IMR-90 (cell line): ENCODE results near the gene OR2A12. TPM values are rescaled to one million over a fixed set of nuclear protein-coding genes. Genes with fewer than 3 reads are reported as not detected.
A peak's percentile ranks its signal among the peaks of the same experiment; 100 is the strongest.

Experiments
- ATAC-seq: fragments of 200-7000 bp; cut with Tn5 transposase; 2 replicates; pipeline ENCODE4 v1.9.1; 2020; ENCODE audit warnings: low read depth, mild to moderate bottlenecking, moderate library complexity
- BruUV-seq: library from RNA; stranded (reverse); fragments of 400-500 nt; replicated peaks from 2 replicates; lab custom pipeline; 2021; lab: Mats Ljungman, UMichigan
- CTCF ChIA-PET: fragments of 300-600 bp; formaldehyde crosslinking; extraction: SDS; loops from one replicate; lab custom pipeline; 2021; ENCODE audit warnings: antibody characterized with exemption; lab: Yijun Ruan, JAX
- POLR2A ChIA-PET: fragments of 300-600 bp; sonication (Branson Sonifier 250); formaldehyde crosslinking; loops from one replicate; lab custom pipeline; 2022; ENCODE audit warnings: antibody characterized with exemption; ENCODE audit not compliant: unreplicated experiment; lab: Charles Lee
- DNase-seq: peaks from one replicate; pipeline ENCODE4 v3.0.0; 2013
- H2AFZ ChIP-seq: replicated peaks from 2 replicates; pipeline ENCODE3; 2013; ENCODE audit warnings: low read length, mild to moderate bottlenecking; ENCODE audit not compliant: poor library complexity
- H2AK5ac ChIP-seq: 2 replicates; pipeline ENCODE4 v1.6.1; 2013; ENCODE audit warnings: low read depth, low read length, inconsistent platforms
- H2AK9ac ChIP-seq: replicated peaks from 2 replicates; pipeline ENCODE3; 2013; ENCODE audit warnings: mild to moderate bottlenecking, low read depth, low read length, moderate library complexity; ENCODE audit not compliant: poor library complexity
- H2BK120ac ChIP-seq: 2 replicates; pipeline ENCODE4 v1.6.1; 2013; ENCODE audit warnings: low read depth, low read length, inconsistent platforms
- H2BK15ac ChIP-seq: 3 replicates; pipeline ENCODE4 v1.6.1; 2013; ENCODE audit warnings: low read depth, low read length, inconsistent platforms
- H2BK20ac ChIP-seq: 2 replicates; pipeline ENCODE4 v1.6.1; 2013; ENCODE audit warnings: low read depth, mild to moderate bottlenecking, inconsistent platforms, low read length, moderate library complexity
- H2BK5ac ChIP-seq: 2 replicates; pipeline ENCODE4 v1.6.1; 2013; ENCODE audit warnings: mild to moderate bottlenecking, low read depth, low read length, inconsistent platforms; ENCODE audit not compliant: poor library complexity, severe bottlenecking
- H3K14ac ChIP-seq: replicated peaks from 2 replicates; pipeline ENCODE4 v1.6.1; 2013; ENCODE audit warnings: low read depth, low read length, inconsistent platforms
- H3K18ac ChIP-seq: 2 replicates; pipeline ENCODE4 v1.6.1; 2013; ENCODE audit warnings: low read depth, low read length, control low read depth
- H3K23ac ChIP-seq: 2 replicates; pipeline ENCODE4 v1.6.1; 2013; ENCODE audit warnings: low read depth, low read length, inconsistent platforms
- H3K27ac ChIP-seq: 2 replicates; pipeline ENCODE4 v1.5.1; 2013; ENCODE audit warnings: mild to moderate bottlenecking, control low read depth, low read length; ENCODE audit not compliant: insufficient read depth
- H3K27me3 ChIP-seq: 2 replicates; pipeline ENCODE4 v1.6.1; 2013; ENCODE audit warnings: low read length; ENCODE audit not compliant: control insufficient read depth, insufficient read depth
- H3K36me3 ChIP-seq: 2 replicates; pipeline ENCODE4 v1.6.1; 2013; ENCODE audit warnings: low read length, mixed read lengths; ENCODE audit not compliant: control insufficient read depth, insufficient read depth
- H3K4ac ChIP-seq: 2 replicates; pipeline ENCODE4 v1.6.1; 2013; ENCODE audit warnings: low read depth, low read length, inconsistent platforms
- H3K4me1 ChIP-seq: 2 replicates; pipeline ENCODE4 v1.6.1; 2013; ENCODE audit warnings: low read length, mixed read lengths; ENCODE audit not compliant: control insufficient read depth, insufficient read depth
- H3K4me2 ChIP-seq: 2 replicates; pipeline ENCODE4 v1.6.1; 2013; ENCODE audit warnings: low read depth, mild to moderate bottlenecking, control low read depth, low read length, moderate library complexity
- H3K4me3 ChIP-seq: 2 replicates; pipeline ENCODE4 v1.5.1; 2013; ENCODE audit warnings: low read depth, mild to moderate bottlenecking, control low read depth, low read length, moderate library complexity; ENCODE audit not compliant: insufficient read depth
- H3K56ac ChIP-seq: 2 replicates; pipeline ENCODE4 v1.6.1; 2013; ENCODE audit warnings: low read length, inconsistent platforms; ENCODE audit not compliant: insufficient read depth; ENCODE audit errors: extremely low read depth
- H3K79me1 ChIP-seq, 2 experiments: 2 replicates each; pipeline ENCODE4 v1.6.1; 2013; ENCODE audit warnings: low read length in 2 of 2, inconsistent platforms in 1 of 2, low read depth in 1 of 2
- H3K9ac ChIP-seq: 2 replicates; pipeline ENCODE4 v1.6.1; 2013; ENCODE audit warnings: low read depth, low read length, control low read depth
- H3K9me1 ChIP-seq: 2 replicates; pipeline ENCODE4 v1.6.1; 2013; ENCODE audit warnings: low read length, inconsistent platforms; ENCODE audit not compliant: insufficient read depth
- H3K9me3 ChIP-seq: 2 replicates; pipeline ENCODE4 v1.6.1; 2013; ENCODE audit warnings: low read length; ENCODE audit not compliant: control insufficient read depth, insufficient read depth
- H4K20me1 ChIP-seq: 2 replicates; pipeline ENCODE4 v1.6.1; 2013; ENCODE audit warnings: low read length, inconsistent platforms; ENCODE audit not compliant: insufficient read depth
- H4K5ac ChIP-seq: 2 replicates; pipeline ENCODE4 v1.6.1; 2013; ENCODE audit warnings: mild to moderate bottlenecking, low read depth, low read length, control low read depth
- H4K8ac ChIP-seq, 2 experiments: 2 replicates each; pipeline ENCODE4 v1.6.1; 2013; ENCODE audit warnings: low read depth in 2 of 2, low read length in 2 of 2, control low read depth in 1 of 2, inconsistent platforms in 1 of 2
- H4K91ac ChIP-seq: 2 replicates; pipeline ENCODE4 v1.6.1; 2013; ENCODE audit warnings: low read depth, low read length, inconsistent platforms; ENCODE audit not compliant: insufficient read depth
- FOS ChIP-seq: fragments of 150-350 bp; IDR thresholded peaks from 2 replicates; pipeline ENCODE4 v1.6.1; 2016; ENCODE audit warnings: low read depth, low read length
- MAFK ChIP-seq: IDR thresholded peaks from 2 replicates; pipeline ENCODE4 v1.6.1; 2012; ENCODE audit warnings: low read depth, low read length, improper control_type of control experiment
- RAD21 ChIP-seq: IDR thresholded peaks from 2 replicates; pipeline ENCODE4 v1.6.1; 2012; ENCODE audit warnings: low read length, improper control_type of control experiment
- SMC3 ChIP-seq: fragments of 150-350 bp; IDR thresholded peaks from 2 replicates; pipeline ENCODE4 v1.6.1; 2016; ENCODE audit warnings: low read depth, mild to moderate bottlenecking, antibody characterized with exemption, low read length, moderate library complexity
- USF2 ChIP-seq: fragments of 150-350 bp; IDR thresholded peaks from 2 replicates; pipeline ENCODE4 v1.6.1; 2017; ENCODE audit warnings: mild to moderate bottlenecking, antibody characterized with exemption, low read length, low read depth
- WGBS, 2 experiments: methylation state at CpG; one replicate each; pipeline versions ENCODE4 v1.1.5 to v1.1.7; 2013; ENCODE audit warnings: missing lambda C conversion rate in 2 of 2; ENCODE audit not compliant: insufficient read length in 1 of 2; ENCODE audit errors: extremely low coverage in 2 of 2; 5-methylcytosine and 5-hydroxymethylcytosine counted together
- dilution Hi-C: fragments of 300-500 bp; cut with HindIII; formaldehyde crosslinking; loops from one replicate; pipeline ENCODE4 v1.14.3; 2018; ENCODE audit warnings: low sequenced_read_pairs; ENCODE audit not compliant: unreplicated experiment
- in situ Hi-C: fragments of 300-500 bp; cut with MboI; formaldehyde crosslinking; loops from 3 replicates; pipeline ENCODE4 v1.14.3; 2019; ENCODE audit warnings: low sequenced_read_pairs, inconsistent platforms, mixed read lengths
- intact Hi-C: fragments of 100-400 bp; cut with micrococcal nuclease; formaldehyde crosslinking; loops from 2 replicates; pipeline ENCODE4 v1.10.0; 2022
- polyA plus RNA-seq, 3 experiments: library from polyadenylated mRNA; depleted of rRNA; stranded (reverse); fragments of >200 nt; gene quantifications; 2 replicates each; pipeline ENCODE4 v1.2.3, GENCODE V29; 2012; ENCODE audit warnings: low replicate concordance in 1 of 3
- total RNA-seq: library from RNA; depleted of rRNA; stranded (reverse); fragments of >200 nt; gene quantifications from 2 replicates; pipeline ENCODE4 v1.2.3, GENCODE V29; 2012
- TF ChIP-seq, protein P1 (sequence below): conservative IDR thresholded peaks from 2 replicates; pipeline ENCODE4 v1.5.1; 2012; ENCODE audit warnings: mild to moderate bottlenecking, low read depth, low read length, improper control_type of control experiment

Gene OR2A12
- total and polyA plus RNA-seq, 2 of the 4 experiments (the other 2 are of a cell fraction) = not detected

DNA sequence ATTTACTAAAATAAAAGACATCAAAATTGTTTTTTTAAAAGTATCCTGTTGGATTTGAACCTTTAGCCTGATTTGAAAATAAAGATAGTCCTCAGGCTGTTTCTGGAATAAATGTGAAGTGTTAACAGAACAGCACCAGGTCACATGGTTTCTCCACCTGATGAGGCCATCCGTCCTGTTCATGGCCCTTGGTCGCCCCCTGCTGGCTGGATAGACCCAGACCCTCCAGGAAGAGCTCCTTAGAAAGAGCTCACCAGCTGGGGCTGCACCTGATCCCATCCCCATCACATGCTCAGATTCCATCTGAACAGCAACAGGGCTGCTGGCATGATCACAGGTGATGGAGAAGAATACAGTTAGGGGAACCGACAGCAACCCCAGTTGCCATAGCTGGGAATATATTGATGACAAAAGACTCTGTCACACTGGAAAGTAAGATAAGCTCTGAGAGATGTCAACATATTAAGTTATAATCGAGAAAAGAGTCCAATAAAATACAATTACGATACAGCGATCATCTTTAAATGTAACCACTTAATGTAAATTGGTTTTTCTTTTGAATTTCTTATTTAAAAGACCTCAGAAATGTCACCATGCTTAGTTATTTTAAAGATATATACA lies 41.7 kb downstream of the OR2A12 start:
- Histone ChIP-seq H2AK9ac (no peak overlapping the region), H4K5ac (no peak overlapping the region), H3K27ac (no peak overlapping the region), H3K14ac (no peak overlapping the region), H3K27me3 (no peaks in the 10 kb centered on the region), H2BK120ac (no peak overlapping the region), H4K20me1 (no peaks in the 10 kb centered on the region), H4K8ac (no peak overlapping the region), H2AK5ac (no peak overlapping the region), H3K56ac (no peak overlapping the region), H3K9ac (no peak overlapping the region), H3K36me3 (no peaks in the 10 kb centered on the region), H2AFZ (peak overlapping the region; percentile 18), H3K79me1 (no peaks in the 10 kb centered on the region), H3K9me3 (no peaks in the 10 kb centered on the region), H2BK20ac (no peak overlapping the region), H3K4me1 (no peaks in the 10 kb centered on the region), H2BK5ac (no peak overlapping the region), H3K23ac (no peak overlapping the region), H4K91ac (no peak overlapping the region), H3K9me1 (no peaks in the 10 kb centered on the region), H3K4me2 (no peak overlapping the region), H2BK15ac (no peak overlapping the region), H3K18ac (no peak overlapping the region), H3K4ac (no peak overlapping the region), H3K4me3 (no peak overlapping the region)
- DNase-seq = peak; percentile 67
- CTCF ChIA-PET = interaction anchor here (0.6 to 1.5 kb wide), 9 partner anchors 9 to 391 kb away, joined by 3 to 12 read pairs (median 3); no protein-coding TSS in a partner anchor
- no CpG with 5 or more reads among the region's 6 CpGs for WGBS, 2 experiments
- dilution Hi-C loops = no loop called here
- no TSS peak for BruUV-seq
- TF ChIP-seq RAD21 (peak; percentile 75), MAFK (no peak), SMC3 (peak; percentile 61), USF2 (peak; percentile 91), FOS (no peak)
- TF ChIP-seq, protein P1, sequence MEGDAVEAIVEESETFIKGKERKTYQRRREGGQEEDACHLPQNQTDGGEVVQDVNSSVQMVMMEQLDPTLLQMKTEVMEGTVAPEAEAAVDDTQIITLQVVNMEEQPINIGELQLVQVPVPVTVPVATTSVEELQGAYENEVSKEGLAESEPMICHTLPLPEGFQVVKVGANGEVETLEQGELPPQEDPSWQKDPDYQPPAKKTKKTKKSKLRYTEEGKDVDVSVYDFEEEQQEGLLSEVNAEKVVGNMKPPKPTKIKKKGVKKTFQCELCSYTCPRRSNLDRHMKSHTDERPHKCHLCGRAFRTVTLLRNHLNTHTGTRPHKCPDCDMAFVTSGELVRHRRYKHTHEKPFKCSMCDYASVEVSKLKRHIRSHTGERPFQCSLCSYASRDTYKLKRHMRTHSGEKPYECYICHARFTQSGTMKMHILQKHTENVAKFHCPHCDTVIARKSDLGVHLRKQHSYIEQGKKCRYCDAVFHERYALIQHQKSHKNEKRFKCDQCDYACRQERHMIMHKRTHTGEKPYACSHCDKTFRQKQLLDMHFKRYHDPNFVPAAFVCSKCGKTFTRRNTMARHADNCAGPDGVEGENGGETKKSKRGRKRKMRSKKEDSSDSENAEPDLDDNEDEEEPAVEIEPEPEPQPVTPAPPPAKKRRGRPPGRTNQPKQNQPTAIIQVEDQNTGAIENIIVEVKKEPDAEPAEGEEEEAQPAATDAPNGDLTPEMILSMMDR = peak; percentile 77
- intact Hi-C loops = loop anchor here (5.0 kb wide), 1 partner anchor 101 kb away; no protein-coding TSS in a partner anchor
- in situ Hi-C loops = no loop called here
- peak; percentile 92 for ATAC-seq
- POLR2A ChIA-PET = no interaction called here
